Hepatocyte (in vitro differentiated cells): Measurements from ENCODE around the gene TMEM135. TPM values are rescaled to one million over a fixed set of nuclear protein-coding genes. Genes with fewer than 3 reads are reported as not detected.

Source experiments
- DNase-seq: peaks from one replicate; pipeline ENCODE4 v3.0.0-alpha.2; 2016; ENCODE audit warnings: low spot score
- H2AFZ ChIP-seq: fragments of 200-600 bp; sonication (generic); 2 replicates; pipeline ENCODE4 v1.6.0; 2016; ENCODE audit warnings: antibody characterized with exemption, mild to moderate bottlenecking
- H3K27ac ChIP-seq: fragments of 200-600 bp; sonication (generic); 2 replicates; pipeline ENCODE4 v1.5.1; 2016; ENCODE audit warnings: mild to moderate bottlenecking
- H3K27me3 ChIP-seq: fragments of 200-600 bp; sonication (generic); 2 replicates; pipeline ENCODE4 v1.6.1; 2016
- H3K36me3 ChIP-seq: fragments of 200-600 bp; sonication (generic); replicated peaks from 2 replicates; pipeline ENCODE4 v1.5.1; 2016; ENCODE audit warnings: low read depth; ENCODE audit not compliant: insufficient read depth
- H3K4me1 ChIP-seq: fragments of 200-600 bp; sonication (generic); 2 replicates; pipeline ENCODE4 v1.5.1; 2016; ENCODE audit warnings: mild to moderate bottlenecking, moderate library complexity; ENCODE audit not compliant: insufficient read depth
- H3K4me2 ChIP-seq: fragments of 200-600 bp; sonication (generic); 2 replicates; pipeline ENCODE4 v1.6.0; 2016
- H3K4me3 ChIP-seq: fragments of 200-600 bp; sonication (generic); 2 replicates; pipeline ENCODE4 v1.5.1; 2016; ENCODE audit warnings: mild to moderate bottlenecking
- H3K79me2 ChIP-seq: fragments of 200-600 bp; sonication (generic); 2 replicates; pipeline ENCODE4 v1.6.0; 2017; ENCODE audit warnings: mild to moderate bottlenecking
- H3K9me2 ChIP-seq: fragments of 200-600 bp; sonication (generic); replicated peaks from 2 replicates; pipeline ENCODE4 v1.6.0; 2017; ENCODE audit warnings: mild to moderate bottlenecking; ENCODE audit not compliant: insufficient read depth
- H3K9me3 ChIP-seq: fragments of 200-600 bp; sonication (generic); 2 replicates; pipeline ENCODE4 v1.5.1; 2016; ENCODE audit warnings: low read depth, mild to moderate bottlenecking
- H4K20me1 ChIP-seq: fragments of 200-600 bp; sonication (generic); 2 replicates; pipeline ENCODE4 v1.6.0; 2016; ENCODE audit warnings: mild to moderate bottlenecking; ENCODE audit not compliant: insufficient read depth, poor library complexity, severe bottlenecking
- CTCF ChIP-seq: fragments of 200-600 bp; sonication (generic); IDR thresholded peaks from 2 replicates; pipeline ENCODE4 v1.5.1; 2016; ENCODE audit warnings: antibody characterized with exemption, mild to moderate bottlenecking; ENCODE audit not compliant: poor library complexity
- EZH2 ChIP-seq: fragments of 200-600 bp; sonication (generic); IDR thresholded peaks from 2 replicates; pipeline ENCODE4 v1.6.1; 2016; ENCODE audit warnings: antibody characterized with exemption, mild to moderate bottlenecking, borderline replicate concordance
- EZH2phosphoT487 ChIP-seq: fragments of 200-600 bp; sonication (generic); IDR thresholded peaks from one replicate; pipeline ENCODE4 v1.6.1; 2018; ENCODE audit warnings: antibody characterized with exemption, mild to moderate bottlenecking, low read depth, moderate library complexity; ENCODE audit not compliant: unreplicated experiment, severe bottlenecking
- WGBS: methylation state at CpG from one replicate; pipeline ENCODE4 v1.1.6; 2016; ENCODE audit warnings: low lambda C conversion rate; ENCODE audit errors: missing lambda C conversion rate; 5-methylcytosine and 5-hydroxymethylcytosine counted together
- polyA plus RNA-seq: library from polyadenylated mRNA; unstranded; fragments of >200 nt; fragmentation: Nextera tagmentation; extraction: Ambion mirVana; gene quantifications from 2 replicates; pipeline ENCODE4 v1.2.1, GENCODE V29; 2016
- total RNA-seq: library from RNA; depleted of rRNA; stranded (reverse); fragments of >200 nt; gene quantifications from 2 replicates; pipeline ENCODE4 v1.2.3, GENCODE V29; 2014

The TMEM135 gene
- total and polyA plus RNA-seq, 2 experiments from 2014 or later: 26.7 to 52.0 TPM

GRCh38 chr11:87356428-87356827 lies 318.7 kb downstream of the TMEM135 start:
- no peaks in the 10 kb centered on the region for H4K20me1 ChIP-seq
- no peaks in the 10 kb centered on the region for H3K9me2 ChIP-seq
- H3K4me2 ChIP-seq: no peak overlapping the region
- H3K79me2 ChIP-seq: no peaks in the 10 kb centered on the region
- 92% methylated on average over 4 of the region's 4 CpGs for WGBS
- H3K4me1 ChIP-seq: no peaks in the 10 kb centered on the region
- no peak overlapping the region for H3K4me3 ChIP-seq
- no peaks in the 10 kb centered on the region for H3K9me3 ChIP-seq
- no peaks in the 10 kb centered on the region for H3K27me3 ChIP-seq
- H3K36me3 ChIP-seq: no peaks in the 10 kb centered on the region
- TF ChIP-seq EZH2: no peak
- no peak for TF ChIP-seq CTCF
- no peak for TF ChIP-seq EZH2phosphoT487
- H3K27ac ChIP-seq: no peak overlapping the region
- DNase-seq: no peak
- H2AFZ ChIP-seq: no peak overlapping the region

GRCh38 chr11:87358461-87358860 lies 320.7 kb downstream of the TMEM135 start:
- H3K79me2 ChIP-seq: no peaks in the 10 kb centered on the region
- no peaks in the 10 kb centered on the region for H3K9me2 ChIP-seq
- no peaks in the 10 kb centered on the region for H3K4me1 ChIP-seq
- no peaks in the 10 kb centered on the region for H3K9me3 ChIP-seq
- no peaks in the 10 kb centered on the region for H3K27me3 ChIP-seq
- no peak overlapping the region for H3K4me2 ChIP-seq
- TF ChIP-seq EZH2 (no peak), CTCF (no peak), EZH2phosphoT487 (no peak)
- 93% methylated on average over 5 of the region's 5 CpGs for WGBS
- H3K27ac ChIP-seq: no peak overlapping the region
- no peaks in the 10 kb centered on the region for H3K36me3 ChIP-seq
- no peak overlapping the region for H2AFZ ChIP-seq
- H4K20me1 ChIP-seq: no peaks in the 10 kb centered on the region
- DNase-seq: no peak
- no peak overlapping the region for H3K4me3 ChIP-seq

GRCh38 chr11:87359401-87359800 lies 321.7 kb downstream of the TMEM135 start:
- Histone ChIP-seq H3K4me1 (no peaks in the 10 kb centered on the region), H3K9me2 (no peaks in the 10 kb centered on the region), H3K4me3 (no peak overlapping the region), H4K20me1 (no peaks in the 10 kb centered on the region), H3K79me2 (no peaks in the 10 kb centered on the region), H3K36me3 (no peaks in the 10 kb centered on the region), H3K27ac (no peak overlapping the region), H2AFZ (no peak overlapping the region), H3K9me3 (no peaks in the 10 kb centered on the region), H3K27me3 (no peaks in the 10 kb centered on the region), H3K4me2 (no peak overlapping the region)
- 87% methylated on average over 6 of the region's 6 CpGs for WGBS
- no peak for DNase-seq
- TF ChIP-seq EZH2 (no peak), EZH2phosphoT487 (no peak), CTCF (no peak)

GRCh38 chr11:87361891-87362290 lies 324.2 kb downstream of the TMEM135 start:
- no peak overlapping the region for H3K27ac ChIP-seq
- no peaks in the 10 kb centered on the region for H3K4me1 ChIP-seq
- H3K4me2 ChIP-seq: no peak overlapping the region
- no peak overlapping the region for H2AFZ ChIP-seq
- H3K9me3 ChIP-seq: no peaks in the 10 kb centered on the region
- no peaks in the 10 kb centered on the region for H3K27me3 ChIP-seq
- no peaks in the 10 kb centered on the region for H4K20me1 ChIP-seq
- DNase-seq: no peak
- H3K4me3 ChIP-seq: no peak overlapping the region
- WGBS: 100% methylated on average over 5 of the region's 5 CpGs
- H3K79me2 ChIP-seq: no peaks in the 10 kb centered on the region
- TF ChIP-seq CTCF: no peak
- no peak for TF ChIP-seq EZH2phosphoT487
- no peak for TF ChIP-seq EZH2
- no peaks in the 10 kb centered on the region for H3K9me2 ChIP-seq
- H3K36me3 ChIP-seq: no peaks in the 10 kb centered on the region
